ENCODE data around the gene NPTX1.

- no peak for TF ChIP-seq HDGF (IDR thresholded peaks at IDR 0.05; ENCODE audit: borderline replicate concordance)
- TF ChIP-seq L3MBTL2 (conservative IDR thresholded peaks at IDR 0.05): no peak
- TF ChIP-seq SP1 (IDR thresholded peaks at IDR 0.05): no peak
- TF ChIP-seq ELF4 (IDR thresholded peaks at IDR 0.05): no peak
- no peak for TF ChIP-seq NFRKB (IDR thresholded peaks at IDR 0.05)
- no peak for TF ChIP-seq SUZ12 (IDR thresholded peaks at IDR 0.05)
- TF ChIP-seq FOXK2 (IDR thresholded peaks at IDR 0.05): no peak
- TF ChIP-seq TARDBP (IDR thresholded peaks at IDR 0.05): no peak
- TF ChIP-seq FOXM1 (IDR thresholded peaks at IDR 0.05; ENCODE audit: borderline replicate concordance): no peak
- no peak for TF ChIP-seq ZNF384 (IDR thresholded peaks at IDR 0.05)
Measured at GRCh38 chr17:80504686-80505413, 28.4 kb upstream of the NPTX1 start.

All from HEK293T (cell line).